Caki2 (cell line): ENCODE data around the gene SLC7A8. TPM values are rescaled to one million over a fixed set of nuclear protein-coding genes. Genes with fewer than 3 reads are reported as not detected.
"Not testable (repeated sequence)": the region's sequence is repeated elsewhere in the genome, so short reads cannot be mapped to it uniquely, and the experiment has no call there.

ENCODE experiments used
- DNase-seq: peaks from one replicate; pipeline ENCODE4 v3.0.0-alpha.2; 2015; ENCODE audit warnings: low read depth
- in situ Hi-C: cut with HindIII; loops from 2 replicates; pipeline ENCODE4 v1.10.0; 2016; ENCODE audit warnings: low sequenced_read_pairs, low pct_unique_long_range_greater_than_20kb, mixed read lengths
- total RNA-seq: library from RNA; depleted of rRNA; stranded (reverse); fragments of >200 nt; shearing (Covaris generic); gene quantifications from 2 replicates; pipeline ENCODE4 v1.2.3, GENCODE V29; 2014; ENCODE audit warnings: low replicate concordance

Gene SLC7A8
- total RNA-seq, 1 experiment from 2014 or later: not detected

- DNase-seq, in situ Hi-C loops: not testable (repeated sequence)
These were observed 75.8 kb downstream of the SLC7A8 start for GRCh38 chr14:23107620-23108019.

GRCh38 chr14:23106747-23107045 is 76.8 kb downstream of the SLC7A8 start:
- no peak for DNase-seq
- in situ Hi-C loops: no loop called here

GRCh38 chr14:23105348-23105824 is 78.1 kb downstream of the SLC7A8 start:
- in situ Hi-C loops: no loop called here
- no peak for DNase-seq

- no peak for DNase-seq
- in situ Hi-C loops: no loop called here
These were observed 78.7 kb downstream of the SLC7A8 start, which contains the start of gene CIROP for GRCh38 chr14:23104591-23105347. CIROP (minus strand) TSS chr14:23104989; CDS start chr14:23104920, 69 bp downstream.

- no peak for DNase-seq
- in situ Hi-C loops: no loop called here
These were observed 79.3 kb downstream of the SLC7A8 start for GRCh38 chr14:23104070-23104590.

- in situ Hi-C loops: no loop called here
- no peak for DNase-seq
These were observed 79.9 kb downstream of the SLC7A8 start for GRCh38 chr14:23103581-23103980.

- in situ Hi-C loops: no loop called here
- no peak for DNase-seq
These were observed 80.7 kb downstream of the SLC7A8 start for GRCh38 chr14:23102801-23103200.

GRCh38 chr14:23101986-23102625 is 81.4 kb downstream of the SLC7A8 start:
- in situ Hi-C loops: no loop called here
- no peak for DNase-seq

GRCh38 chr14:23101213-23101970 is 82.1 kb downstream of the SLC7A8 start:
- DNase-seq: no peak
- in situ Hi-C loops: no loop called here

- in situ Hi-C loops: no loop called here
- no peak for DNase-seq
These were observed 84.1 kb downstream of the SLC7A8 start for GRCh38 chr14:23099212-23099861.

GRCh38 chr14:23097786-23098185 is 85.7 kb downstream of the SLC7A8 start:
- DNase-seq: no peak
- in situ Hi-C loops: no loop called here

GRCh38 chr14:23095196-23096108 is 88.0 kb downstream of the SLC7A8 start, which contains the start of gene C14orf119:
C14orf119 (plus strand) TSS chr14:23095505; CDS start chr14:23097659, 2,154 bp downstream.
- in situ Hi-C loops: no loop called here
- DNase-seq: peak; percentile 98

- no peak for DNase-seq
- in situ Hi-C loops: no loop called here
These were observed 88.7 kb downstream of the SLC7A8 start, which contains the start of gene ACIN1 for GRCh38 chr14:23094666-23095195. ACIN1 (minus strand) TSS chr14:23095136; CDS start chr14:23095112, 24 bp downstream.

GRCh38 chr14:23093991-23094665 is 89.3 kb downstream of the SLC7A8 start:
- in situ Hi-C loops: no loop called here
- DNase-seq: no peak

- in situ Hi-C loops: no loop called here
These were observed 89.9 kb downstream of the SLC7A8 start for GRCh38 chr14:23093526-23093925.

GRCh38 chr14:23093104-23093503 is 90.4 kb downstream of the SLC7A8 start:
- in situ Hi-C loops: no loop called here
- no peak for DNase-seq

More at GRCh38 chr14:23093526-23093925, 89.9 kb downstream of the SLC7A8 start:
- DNase-seq: no peak
